Duodenal mucosa (tissue), 2 donors: ENCODE data around the gene F7.

Experiments used
- H3K27ac ChIP-seq: one replicate; pipeline ENCODE4 v1.7.0; 2013; ENCODE audit warnings: low read depth, low read length
- H3K27me3 ChIP-seq, 2 donors: one replicate each; pipeline ENCODE4 v1.7.0; 2013; ENCODE audit warnings: low read length in 2 of 2, control low read depth in 1 of 2; ENCODE audit not compliant: insufficient read depth in 2 of 2, control insufficient read depth in 1 of 2
- H3K36me3 ChIP-seq, 2 donors: one replicate each; pipeline ENCODE4 v1.7.0; 2013; ENCODE audit warnings: low read length in 2 of 2, control low read depth in 1 of 2; ENCODE audit not compliant: insufficient read depth in 2 of 2, control insufficient read depth in 1 of 2
- H3K4me1 ChIP-seq, 2 donors: one replicate each; pipeline ENCODE4 v1.7.0; 2013; ENCODE audit warnings: low read length in 2 of 2, control low read depth in 1 of 2; ENCODE audit not compliant: insufficient read depth in 2 of 2, control insufficient read depth in 1 of 2
- H3K4me3 ChIP-seq, 2 donors: one replicate each; pipeline ENCODE4 v1.7.0; 2013; ENCODE audit warnings: low read length in 2 of 2, low read depth in 1 of 2
- H3K9ac ChIP-seq, 2 donors: one replicate each; pipeline ENCODE4 v1.7.0; 2013; ENCODE audit warnings: low read length in 2 of 2, low read depth in 1 of 2
- H3K9me3 ChIP-seq, 2 donors: one replicate each; pipeline ENCODE4 v1.7.0; 2013; ENCODE audit warnings: low read length in 2 of 2, control low read depth in 1 of 2; ENCODE audit not compliant: control insufficient read depth in 1 of 2

Gene F7

GRCh38 chr13:113080361-113080831, 25.2 kb upstream of the F7 start:
- Histone ChIP-seq H3K4me1 (no peaks in the 10 kb centered on the region), H3K27ac (no peak overlapping the region), H3K27me3 (no peaks in the 10 kb centered on the region), H3K9ac (no peak overlapping the region), H3K36me3 (peaks cover 0 to 23% of the 10 kb centered on the region in 2 donors), H3K4me3 (no peak overlapping the region), H3K9me3 (no peaks in the 10 kb centered on the region)

- Histone ChIP-seq H3K4me3 (no peak overlapping the region), H3K9me3 (no peaks in the 10 kb centered on the region), H3K4me1 (no peaks in the 10 kb centered on the region), H3K9ac (no peak overlapping the region), H3K36me3 (peaks cover 0 to 18% of the 10 kb centered on the region in 2 donors), H3K27ac (no peak overlapping the region), H3K27me3 (no peaks in the 10 kb centered on the region)
These were observed 24.6 kb upstream of the F7 start for GRCh38 chr13:113080901-113081521.

GRCh38 chr13:113082198-113083021, 23.2 kb upstream of the F7 start:
- H3K27ac ChIP-seq, result no peak overlapping the region
- H3K36me3 ChIP-seq, result peaks cover 0 to 13% of the 10 kb centered on the region in 2 donors
- H3K27me3 ChIP-seq, result no peaks in the 10 kb centered on the region
- no peak overlapping the region for H3K9ac ChIP-seq
- no peaks in the 10 kb centered on the region for H3K4me1 ChIP-seq
- H3K4me3 ChIP-seq, result no peak overlapping the region
- H3K9me3 ChIP-seq, result no peaks in the 10 kb centered on the region

- Histone ChIP-seq H3K4me1 (no peaks in the 10 kb centered on the region), H3K36me3 (peaks cover 0 to 17% of the 10 kb centered on the region in 2 donors), H3K9ac (no peak overlapping the region), H3K4me3 (no peak overlapping the region), H3K9me3 (no peaks in the 10 kb centered on the region), H3K27me3 (no peaks in the 10 kb centered on the region), H3K27ac (no peak overlapping the region)
These were observed 22.6 kb upstream of the F7 start for GRCh38 chr13:113083022-113083373.

- Histone ChIP-seq H3K4me1 (no peaks in the 10 kb centered on the region), H3K4me3 (no peak overlapping the region), H3K36me3 (peaks cover 0 to 18% of the 10 kb centered on the region in 2 donors), H3K27me3 (no peaks in the 10 kb centered on the region), H3K9ac (no peak overlapping the region), H3K27ac (no peak overlapping the region), H3K9me3 (no peaks in the 10 kb centered on the region)
These were observed 22.1 kb upstream of the F7 start for GRCh38 chr13:113083402-113084061.

- Histone ChIP-seq H3K36me3 (peaks cover 0 to 12% of the 10 kb centered on the region in 2 donors), H3K9me3 (no peaks in the 10 kb centered on the region), H3K27me3 (no peaks in the 10 kb centered on the region), H3K27ac (no peak overlapping the region), H3K4me1 (no peaks in the 10 kb centered on the region), H3K4me3 (no peak overlapping the region), H3K9ac (no peak overlapping the region)
These were observed 21.3 kb upstream of the F7 start for GRCh38 chr13:113084094-113084942.

- Histone ChIP-seq H3K27ac (no peak overlapping the region), H3K27me3 (no peaks in the 10 kb centered on the region), H3K4me3 (no peak overlapping the region), H3K9me3 (no peaks in the 10 kb centered on the region), H3K36me3 (peaks cover 0 to 12% of the 10 kb centered on the region in 2 donors), H3K9ac (no peak overlapping the region), H3K4me1 (no peaks in the 10 kb centered on the region)
These were observed 20.5 kb upstream of the F7 start for GRCh38 chr13:113084943-113085540.

GRCh38 chr13:113086031-113086750, 19.4 kb upstream of the F7 start:
- Histone ChIP-seq H3K9ac (no peak overlapping the region), H3K27me3 (no peaks in the 10 kb centered on the region), H3K4me1 (no peaks in the 10 kb centered on the region), H3K36me3 (peaks cover 0 to 12% of the 10 kb centered on the region in 2 donors), H3K9me3 (no peaks in the 10 kb centered on the region), H3K27ac (no peak overlapping the region), H3K4me3 (no peak overlapping the region)
